Mucosa of descending colon (tissue), 3 donors: Measurements from ENCODE around the gene PPP1CB. TPM values are rescaled to one million over a fixed set of nuclear protein-coding genes. Genes with fewer than 3 reads are reported as not detected.
A peak's percentile ranks its signal among the peaks of the same experiment; 100 is the strongest.

Experiments used
- ATAC-seq: fragments of 200-7000 bp; cut with Tn5 transposase; one replicate; pipeline ENCODE4 v1.9.1; 2020; ENCODE audit warnings: mild to moderate bottlenecking, moderate library complexity
- DNase-seq, 3 donors: peaks; one replicate each; pipeline ENCODE4 v3.0.0-alpha.2; 2020
- H3K36me3 ChIP-seq: fragments of 200-600 bp; one replicate; pipeline ENCODE4 v1.8.0; 2021; ENCODE audit warnings: low read depth, mild to moderate bottlenecking
- H3K4me1 ChIP-seq: fragments of 200-600 bp; one replicate; pipeline ENCODE4 v1.8.0; 2021; ENCODE audit warnings: low read depth, mild to moderate bottlenecking
- H3K4me3 ChIP-seq: fragments of 200-600 bp; one replicate; pipeline ENCODE4 v1.8.0; 2021; ENCODE audit warnings: mild to moderate bottlenecking
- H3K9me3 ChIP-seq: fragments of 200-600 bp; one replicate; pipeline ENCODE4 v1.8.0; 2021; ENCODE audit warnings: mild to moderate bottlenecking
- intact Hi-C, 2 donors: fragments of 100-400 bp; cut with DNase I in 1 of 2; cut with micrococcal nuclease in 1 of 2; formaldehyde crosslinking; loops; one replicate each; pipeline versions ENCODE4 v1.11.0 to v1.11.1; 2022; cut with DNase I, micrococcal nuclease
- long read RNA-seq, 2 donors: library from polyadenylated mRNA; unstranded; transcript quantifications; one replicate each; pipeline ENCODE4 v2.0.0, GENCODE V29; 2019 to 2021
- total RNA-seq, 3 donors: library from RNA; stranded (reverse); fragmentation: NEBNext Ultra II Directional in 2 of 3; extraction: Animal tissue kit (Norgen Biotek cat#: 25700) in 2 of 3; gene quantifications; one replicate each; pipeline versions ENCODE4 v1.2.1 to v1.2.4, GENCODE V29; 2021 to 2023
- TF ChIP-seq, protein P1 (sequence below): fragments of 200-600 bp; IDR thresholded peaks from one replicate; pipeline ENCODE4 v1.8.0; 2022; ENCODE audit warnings: antibody characterized with exemption, mild to moderate bottlenecking
- donor health status: DM: no; HTN: no; CAD: no; lungs with moderate emphysema.
- donor health status: DM: no; HTN: no; CAD: no.
- donor health status: DM: no; HTN: yes; CAD: no.

Gene PPP1CB
- total RNA-seq: 100 to 1,000 TPM; 302 to 439 (median 308) TPM
- long read RNA-seq, donor 1, full-length matches to known transcripts: 390 of 413 reads
- long read RNA-seq, donor 1, partial matches to known transcripts: 10 of 413 reads
- long read RNA-seq, donor 1, other reads (novel, unspliced or antisense): 13 of 413 reads
- long read RNA-seq, donor 2, full-length matches to known transcripts: 23 of 31 reads
- long read RNA-seq, donor 2, partial matches to known transcripts: 2 of 31 reads
- long read RNA-seq, donor 2, other reads (novel, unspliced or antisense): 6 of 31 reads

DNA sequence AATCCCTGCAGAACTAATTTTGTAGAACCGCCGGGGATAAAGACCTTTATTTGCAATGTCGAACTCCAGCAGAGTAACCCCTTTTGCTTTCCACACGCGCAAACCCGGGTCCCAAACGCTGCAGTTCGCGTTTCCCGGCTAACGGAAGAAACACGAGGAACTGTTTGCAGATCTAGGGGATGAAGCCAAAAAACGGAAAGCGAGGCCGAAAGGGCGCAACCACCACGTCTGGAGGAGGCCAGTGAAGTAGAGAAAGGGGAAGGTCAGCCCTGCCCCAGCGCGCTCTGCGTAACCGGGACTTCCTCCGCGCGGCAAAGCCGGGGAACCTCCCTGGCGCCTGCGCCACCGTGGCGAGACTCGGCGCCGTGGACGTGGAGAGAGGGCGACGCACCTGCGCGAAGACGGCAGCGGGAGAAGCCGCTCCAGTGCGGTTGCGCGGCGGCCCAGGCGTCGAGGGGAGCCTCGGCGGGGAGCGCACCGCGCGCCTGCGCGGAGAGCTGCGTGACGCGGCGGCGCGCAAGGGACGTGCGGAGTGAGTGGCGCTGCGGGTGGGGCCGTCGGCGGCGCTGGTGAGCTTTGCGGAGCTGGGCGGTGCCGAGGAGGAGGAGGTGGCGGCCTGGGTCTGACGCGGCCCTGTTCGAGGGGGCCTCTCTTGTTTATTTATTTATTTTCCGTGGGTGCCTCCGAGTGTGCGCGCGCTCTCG, at the start of gene PPP1CB:
TSS of gene PPP1CB (plus strand) at position 579 of the 704 bp plus-strand sequence. CDS start 295 bp downstream, outside the sequence.
- DNase-seq (peak; percentile 92 to 98 (median 98)), ATAC-seq (peak; percentile 94)
- Histone ChIP-seq H3K9me3 (no peaks in the 10 kb centered on the region), H3K36me3 (no peaks in the 10 kb centered on the region), H3K4me1 (peaks cover 34% of the 10 kb centered on the region), H3K4me3 (peak within 1 kb of the TSS; percentile 100)
- TF ChIP-seq, protein P1, sequence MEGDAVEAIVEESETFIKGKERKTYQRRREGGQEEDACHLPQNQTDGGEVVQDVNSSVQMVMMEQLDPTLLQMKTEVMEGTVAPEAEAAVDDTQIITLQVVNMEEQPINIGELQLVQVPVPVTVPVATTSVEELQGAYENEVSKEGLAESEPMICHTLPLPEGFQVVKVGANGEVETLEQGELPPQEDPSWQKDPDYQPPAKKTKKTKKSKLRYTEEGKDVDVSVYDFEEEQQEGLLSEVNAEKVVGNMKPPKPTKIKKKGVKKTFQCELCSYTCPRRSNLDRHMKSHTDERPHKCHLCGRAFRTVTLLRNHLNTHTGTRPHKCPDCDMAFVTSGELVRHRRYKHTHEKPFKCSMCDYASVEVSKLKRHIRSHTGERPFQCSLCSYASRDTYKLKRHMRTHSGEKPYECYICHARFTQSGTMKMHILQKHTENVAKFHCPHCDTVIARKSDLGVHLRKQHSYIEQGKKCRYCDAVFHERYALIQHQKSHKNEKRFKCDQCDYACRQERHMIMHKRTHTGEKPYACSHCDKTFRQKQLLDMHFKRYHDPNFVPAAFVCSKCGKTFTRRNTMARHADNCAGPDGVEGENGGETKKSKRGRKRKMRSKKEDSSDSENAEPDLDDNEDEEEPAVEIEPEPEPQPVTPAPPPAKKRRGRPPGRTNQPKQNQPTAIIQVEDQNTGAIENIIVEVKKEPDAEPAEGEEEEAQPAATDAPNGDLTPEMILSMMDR: peak; percentile 10
- intact Hi-C loops: loop anchor here (5.0 to 10.0 kb wide), 2 partner anchors 89 to 157 kb away; no protein-coding TSS in a partner anchor

DNA sequence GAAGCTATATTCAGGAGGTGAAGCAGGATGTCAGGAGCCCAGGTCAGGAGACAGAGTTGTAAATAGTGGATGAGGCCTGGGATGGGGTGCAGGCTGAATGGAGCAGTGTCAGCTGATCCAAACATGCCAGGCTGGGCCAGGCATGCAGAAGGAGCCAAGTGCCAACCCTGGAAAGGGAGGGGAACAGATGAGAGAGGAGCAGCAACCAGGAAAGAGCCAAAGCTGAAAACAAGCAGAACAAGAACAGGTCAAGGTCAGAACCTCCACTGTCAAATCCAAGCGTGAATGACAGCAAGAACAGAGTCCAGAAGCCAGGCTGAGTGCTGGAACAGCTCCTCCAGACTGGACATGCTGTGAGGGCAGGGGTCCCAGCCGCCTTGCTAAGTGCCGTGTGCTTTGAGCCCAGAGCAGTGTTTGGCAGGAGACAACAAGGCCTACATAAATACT, 49.2 kb upstream of the PPP1CB start:
- H3K4me1 ChIP-seq: no peaks in the 10 kb centered on the region
- intact Hi-C loops: no loop called here
- no peaks in the 10 kb centered on the region for H3K9me3 ChIP-seq
- ATAC-seq: peak; percentile 25
- H3K36me3 ChIP-seq: no peaks in the 10 kb centered on the region
- no peak overlapping the region for H3K4me3 ChIP-seq
- TF ChIP-seq, protein P1: no peak
- DNase-seq: no peak

DNA sequence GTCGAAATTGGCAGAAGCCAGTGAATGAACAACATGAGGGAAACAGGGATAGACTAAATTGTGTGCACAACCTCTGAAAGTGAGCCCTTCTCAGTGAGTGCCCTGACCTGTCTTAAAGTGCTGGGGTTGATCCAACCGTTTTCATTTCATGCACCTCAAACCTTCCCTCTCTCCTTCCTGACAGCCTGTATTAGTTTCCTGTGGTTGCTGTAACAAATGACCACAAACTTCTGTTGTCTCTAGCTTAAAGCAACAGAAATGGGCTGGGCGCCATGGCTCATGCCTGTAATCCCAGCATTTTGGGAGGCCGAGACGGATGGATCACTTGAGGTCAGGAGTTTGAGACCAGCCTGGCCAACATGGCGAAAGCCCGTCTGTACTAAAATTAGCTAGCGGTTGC, 48.8 kb upstream of the PPP1CB start:
- Histone ChIP-seq H3K4me3 (no peak overlapping the region), H3K9me3 (no peaks in the 10 kb centered on the region), H3K36me3 (no peaks in the 10 kb centered on the region), H3K4me1 (no peaks in the 10 kb centered on the region)
- DNase-seq (no peak), ATAC-seq (no peak)
- TF ChIP-seq, protein P1: no peak
- intact Hi-C loops: no loop called here

DNA sequence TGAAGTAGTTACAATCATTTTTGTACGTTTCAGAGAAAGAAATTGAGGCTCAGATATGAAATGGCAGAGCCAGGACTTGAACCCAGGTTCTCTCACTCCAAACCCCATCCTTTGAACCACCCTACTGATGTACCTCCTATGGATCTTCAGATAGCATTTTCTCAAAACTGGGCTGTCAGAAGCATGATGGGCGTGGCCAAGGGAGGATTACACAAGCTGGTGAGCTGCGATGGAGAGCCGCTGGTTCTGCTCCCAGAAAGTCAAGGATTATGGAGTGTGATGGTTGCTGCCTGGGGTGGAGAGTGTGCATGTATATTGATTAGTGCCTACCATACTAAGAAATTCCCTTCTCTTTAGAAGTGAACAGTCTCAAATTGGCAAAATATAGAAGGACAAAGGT, 47.0 kb upstream of the PPP1CB start:
- intact Hi-C loops: no loop called here
- ATAC-seq (no peak), DNase-seq (no peak)

DNA sequence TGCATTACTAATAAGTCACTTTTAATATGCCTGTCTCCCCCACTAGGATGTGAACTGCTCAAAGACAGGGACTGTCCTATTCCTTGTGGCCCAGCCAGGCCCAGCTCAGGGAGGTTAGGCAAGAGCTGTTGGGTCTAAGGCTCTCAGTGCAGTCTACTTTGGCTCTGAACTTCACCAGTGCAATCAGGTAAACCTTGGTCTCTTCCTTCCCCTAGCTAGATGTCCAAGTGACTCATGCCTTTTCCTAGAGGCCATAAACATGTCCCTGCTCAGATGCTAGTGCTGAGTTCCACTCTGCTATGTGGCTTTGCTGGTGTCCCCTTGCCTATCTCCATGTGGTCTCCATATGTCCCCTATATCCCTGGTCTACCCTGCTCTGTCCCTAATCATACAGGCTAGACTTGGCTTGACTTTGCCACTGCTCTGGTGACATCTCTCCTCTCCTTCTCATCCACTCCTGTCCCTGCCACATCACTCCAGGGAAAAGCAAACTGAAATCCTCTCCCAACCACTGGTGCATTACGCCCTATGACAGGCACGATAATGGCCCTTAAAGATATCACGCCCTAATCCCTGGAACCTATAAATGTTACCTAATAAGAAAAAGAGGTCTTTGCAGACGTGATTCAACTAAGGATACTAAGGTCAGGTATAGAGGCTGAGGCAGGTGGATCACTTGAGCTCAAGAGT, 45.7 kb upstream of the PPP1CB start:
- DNase-seq: no peak
- intact Hi-C loops: no loop called here
- Histone ChIP-seq H3K36me3 (no peaks in the 10 kb centered on the region), H3K4me1 (no peaks in the 10 kb centered on the region), H3K4me3 (no peak overlapping the region), H3K9me3 (no peaks in the 10 kb centered on the region)
- TF ChIP-seq, protein P1: no peak
- peak; percentile 81 for ATAC-seq

More for the DNA sequence above, 47.0 kb upstream of the PPP1CB start:
- Histone ChIP-seq H3K9me3 (no peaks in the 10 kb centered on the region), H3K36me3 (no peaks in the 10 kb centered on the region), H3K4me1 (no peaks in the 10 kb centered on the region), H3K4me3 (no peak overlapping the region)
- TF ChIP-seq, protein P1: no peak
